Stimulated activated CD8-positive, alpha-beta memory T cell treated with anti-CD3 and anti-CD28 coated beads, Interleukin-12 subunit alpha, Interleukin-12 subunit beta, amount 100 ng/mL, for 1 hour (primary cell): ENCODE measurements around the gene FADS1.

Source experiments
- DNase-seq: peaks from one replicate; pipeline ENCODE4 v3.0.0-alpha.2; 2020; ENCODE audit warnings: low read depth

FADS1 gene

GRCh38 chr11:61826930-61827570, 10.2 kb upstream of the FADS1 start:
- no peak for DNase-seq

GRCh38 chr11:61820174-61820573, 3.4 kb upstream of the FADS1 start:
- DNase-seq: no peak

GRCh38 chr11:61817471-61818202, 834 bp upstream of the FADS1 start:
- DNase-seq: no peak

- no peak for DNase-seq
Measured at GRCh38 chr11:61815790-61816735, 740 bp downstream of the FADS1 start.

- no peak for DNase-seq
Measured at GRCh38 chr11:61814958-61815789, 1.6 kb downstream of the FADS1 start.

GRCh38 chr11:61814247-61814957, 2.4 kb downstream of the FADS1 start:
- DNase-seq: no peak

GRCh38 chr11:61812736-61813411, 3.9 kb downstream of the FADS1 start:
- no peak for DNase-seq

GRCh38 chr11:61811831-61812230, 5.0 kb downstream of the FADS1 start:
- no peak for DNase-seq

- no peak for DNase-seq
Measured at GRCh38 chr11:61810671-61811175, 6.1 kb downstream of the FADS1 start.

- no peak for DNase-seq
Measured at GRCh38 chr11:61806785-61807184, 10.0 kb downstream of the FADS1 start.

GRCh38 chr11:61805146-61805545, 11.7 kb downstream of the FADS1 start:
- DNase-seq: no peak

GRCh38 chr11:61803889-61804647, 12.7 kb downstream of the FADS1 start:
- DNase-seq: no peak

GRCh38 chr11:61802605-61803004, 14.2 kb downstream of the FADS1 start:
- DNase-seq: no peak

GRCh38 chr11:61800331-61801281, 16.2 kb downstream of the FADS1 start:
- DNase-seq: no peak

GRCh38 chr11:61799665-61800284, 17.0 kb downstream of the FADS1 start:
- no peak for DNase-seq

GRCh38 chr11:61797263-61797944, 19.4 kb downstream of the FADS1 start:
- peak; percentile 51 for DNase-seq

- no peak for DNase-seq
Measured at GRCh38 chr11:61795876-61796526, 20.8 kb downstream of the FADS1 start.
